Measurements from ENCODE around the gene TBK1.

DNA sequence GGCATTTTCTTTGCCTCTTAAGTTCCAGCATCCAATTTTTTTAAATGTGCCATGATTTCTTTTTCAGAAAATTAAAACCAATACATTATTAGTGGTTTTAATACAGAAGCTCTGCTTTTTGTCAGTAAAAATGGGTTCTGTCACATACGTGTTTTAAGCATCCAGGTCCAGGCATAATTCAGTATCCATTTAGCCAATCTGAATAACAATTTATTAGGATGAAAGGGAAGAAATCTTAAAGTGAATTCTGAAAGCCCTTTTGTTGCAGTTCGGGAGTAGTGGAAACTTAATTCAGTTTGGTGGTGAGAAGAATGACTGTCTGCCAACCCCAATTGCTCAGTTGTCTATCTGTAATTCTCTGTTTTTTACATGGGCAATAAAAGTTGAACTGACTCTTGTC is 40.5 kb upstream of the TBK1 start:
- TF ChIP-seq POLR2A (IDR thresholded peaks at IDR 0.05; ENCODE audit: low read depth, low read length), result no peak
- no peak for TF ChIP-seq PAX5 (IDR thresholded peaks at IDR 0.05; ENCODE audit: insufficient read depth, low read length, severe bottlenecking)

Data from GM12891 (cell line).